Vagina (tissue), 2 donors: ENCODE results near the gene FAM210B.

ENCODE experiments used
- CTCF ChIP-seq, 3 experiments: fragments of 450-650 bp in 2 of 3; fragments of 200-600 bp in 1 of 3; sonication (generic) in 1 of 3; IDR thresholded peaks; one replicate each; pipeline ENCODE4 v1.5.1; 2017 to 2019; ENCODE audit warnings: antibody characterized with exemption in 3 of 3, mild to moderate bottlenecking in 2 of 3, moderate library complexity in 2 of 3
- POLR2A ChIP-seq, 2 donors: fragments of 450-650 bp; IDR thresholded peaks; one replicate each; pipeline ENCODE4 v1.6.1; 2017; ENCODE audit warnings: antibody characterized with exemption in 2 of 2, mild to moderate bottlenecking in 2 of 2, moderate library complexity in 2 of 2
- POLR2AphosphoS5 ChIP-seq, 2 donors: sonication (generic); formaldehyde crosslinking; IDR thresholded peaks; one replicate each; pipeline ENCODE4 v1.9.0; 2017; ENCODE audit warnings: antibody characterized with exemption in 2 of 2, mild to moderate bottlenecking in 2 of 2, low read depth in 1 of 2; ENCODE audit not compliant: insufficient read depth in 1 of 2

GRCh38 chr20:56371977-56372376 lies 13.2 kb downstream of the FAM210B start:
- TF ChIP-seq CTCF (IDR thresholded peaks at IDR 0.05) (no peak), POLR2A (IDR thresholded peaks at IDR 0.05) (no peak), POLR2AphosphoS5 (IDR thresholded peaks at IDR 0.05; ENCODE audit: insufficient read depth in 1 of 2, low read depth in 1 of 2) (no peak)
